ENCODE measurements around the gene SEC23B. TPM values are rescaled to one million over a fixed set of nuclear protein-coding genes. Genes with fewer than 3 reads are reported as not detected.

Gene SEC23B
- total RNA-seq, 1 donor from 2014 or later: 50.8 TPM

- no peaks in the 10 kb centered on the region for H3K27me3 Mint-ChIP-seq
- no peaks in the 10 kb centered on the region for H3K9me3 Mint-ChIP-seq
- no peak for DNase-seq (ENCODE audit: extremely low spot score, unreplicated experiment)
- TF ChIP-seq CTCF (conservative IDR thresholded peaks at IDR 0.05): no peak
- peaks cover 35% of the 10 kb centered on the region for H3K36me3 Mint-ChIP-seq
- no peaks in the 10 kb centered on the region for H3K4me1 Mint-ChIP-seq (ENCODE audit: unreplicated experiment)
- no peak overlapping the region for H3K4me3 Mint-ChIP-seq
- H3K27ac Mint-ChIP-seq: no peak overlapping the region
Measured at GRCh38 chr20:18537651-18538050, 29.9 kb downstream of the SEC23B start.

GRCh38 chr20:18541741-18542140, 34.0 kb downstream of the SEC23B start:
- Mint-ChIP-seq H3K27me3 (no peaks in the 10 kb centered on the region), H3K36me3 (peaks cover 31% of the 10 kb centered on the region), H3K4me3 (no peak overlapping the region), H3K9me3 (no peaks in the 10 kb centered on the region), H3K4me1 (ENCODE audit: unreplicated experiment) (no peaks in the 10 kb centered on the region), H3K27ac (no peak overlapping the region)
- no peak for DNase-seq (ENCODE audit: extremely low spot score, unreplicated experiment)
- TF ChIP-seq CTCF (conservative IDR thresholded peaks at IDR 0.05): no peak

GRCh38 chr20:18543216-18543615, 35.5 kb downstream of the SEC23B start:
- Mint-ChIP-seq H3K4me1 (ENCODE audit: unreplicated experiment) (no peaks in the 10 kb centered on the region), H3K36me3 (peaks cover 24% of the 10 kb centered on the region), H3K27me3 (no peaks in the 10 kb centered on the region), H3K27ac (no peak overlapping the region), H3K9me3 (no peaks in the 10 kb centered on the region), H3K4me3 (no peak overlapping the region)
- TF ChIP-seq CTCF (conservative IDR thresholded peaks at IDR 0.05): no peak
- no peak for DNase-seq (ENCODE audit: extremely low spot score, unreplicated experiment)

GRCh38 chr20:18543932-18544331, 36.2 kb downstream of the SEC23B start:
- Mint-ChIP-seq H3K36me3 (peaks cover 27% of the 10 kb centered on the region), H3K4me1 (ENCODE audit: unreplicated experiment) (no peaks in the 10 kb centered on the region), H3K4me3 (no peak overlapping the region), H3K27ac (no peak overlapping the region), H3K27me3 (no peaks in the 10 kb centered on the region), H3K9me3 (no peaks in the 10 kb centered on the region)
- TF ChIP-seq CTCF (conservative IDR thresholded peaks at IDR 0.05): no peak
- DNase-seq (ENCODE audit: extremely low spot score, unreplicated experiment): no peak

- Mint-ChIP-seq H3K4me1 (ENCODE audit: unreplicated experiment) (no peaks in the 10 kb centered on the region), H3K27ac (no peak overlapping the region), H3K4me3 (no peak overlapping the region), H3K36me3 (peaks cover 21% of the 10 kb centered on the region), H3K9me3 (no peaks in the 10 kb centered on the region), H3K27me3 (no peaks in the 10 kb centered on the region)
- no peak for DNase-seq (ENCODE audit: extremely low spot score, unreplicated experiment)
- no peak for TF ChIP-seq CTCF (conservative IDR thresholded peaks at IDR 0.05)
Measured at GRCh38 chr20:18545566-18545965, 37.8 kb downstream of the SEC23B start.

- Mint-ChIP-seq H3K4me3 (no peak overlapping the region), H3K9me3 (no peaks in the 10 kb centered on the region), H3K27ac (no peak overlapping the region), H3K27me3 (no peaks in the 10 kb centered on the region), H3K36me3 (peaks cover 17% of the 10 kb centered on the region), H3K4me1 (ENCODE audit: unreplicated experiment) (no peaks in the 10 kb centered on the region)
- no peak for TF ChIP-seq CTCF (conservative IDR thresholded peaks at IDR 0.05)
- no peak for DNase-seq (ENCODE audit: extremely low spot score, unreplicated experiment)
Measured at GRCh38 chr20:18548465-18548864, 40.7 kb downstream of the SEC23B start.
